Measurements from ENCODE around the gene PPRC1. TPM values are rescaled to one million over a fixed set of nuclear protein-coding genes. Genes with fewer than 3 reads are reported as not detected.

PPRC1 gene
- total RNA-seq, 1 donor from 2014 or later = 11.7 TPM

DNA sequence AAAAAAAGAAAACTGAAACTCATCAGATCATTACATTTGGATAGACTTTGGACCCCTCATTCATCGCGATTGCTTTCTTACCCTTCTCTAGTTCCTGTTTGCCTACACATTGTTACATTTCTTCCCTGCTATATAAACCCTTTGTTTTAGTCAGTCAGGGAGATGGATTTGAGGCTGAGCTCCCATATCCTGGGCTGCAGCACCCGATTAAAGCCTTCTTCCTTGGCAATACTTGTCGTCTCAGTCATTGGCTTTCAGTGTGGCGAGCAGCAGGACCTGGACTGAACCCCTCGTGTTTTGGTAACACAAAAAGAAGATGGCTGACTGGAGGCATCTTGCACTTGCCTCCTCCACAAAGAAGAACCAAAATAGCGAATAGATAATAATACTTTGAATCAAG, 59.1 kb downstream of the PPRC1 start:
- DNase-seq (ENCODE audit: low spot score) = no peak
- peaks cover 16% of the 10 kb centered on the region for H3K4me1 ChIP-seq
- Mint-ChIP-seq H3K27ac (no peak overlapping the region), H3K27me3 (ENCODE audit: insufficient read depth, low read depth) (peaks cover 13% of the 10 kb centered on the region), H3K36me3 (no peaks in the 10 kb centered on the region), H3K4me1 (no peaks in the 10 kb centered on the region), H3K4me3 (no peak overlapping the region), H3K9me3 (peaks cover 19% of the 10 kb centered on the region)
- H3K27ac ChIP-seq = no peak overlapping the region
- H3K36me3 ChIP-seq = no peaks in the 10 kb centered on the region
- H3K79me2 ChIP-seq (ENCODE audit: low read depth) = no peaks in the 10 kb centered on the region
- H3K4me3 ChIP-seq = no peak overlapping the region
- H3K9me3 ChIP-seq (ENCODE audit: low read depth) = peaks cover 10% of the 10 kb centered on the region
- H3K27me3 ChIP-seq = no peaks in the 10 kb centered on the region
- H3F3A ChIP-seq (ENCODE audit: low read depth) = peaks cover 12% of the 10 kb centered on the region
- no peak overlapping the region for H3K9ac ChIP-seq
- TF ChIP-seq EZH2phosphoT487 (IDR thresholded peaks at IDR 0.05) = no peak
- no peak for TF ChIP-seq EZH2 (IDR thresholded peaks at IDR 0.05)
- TF ChIP-seq, protein P1, sequence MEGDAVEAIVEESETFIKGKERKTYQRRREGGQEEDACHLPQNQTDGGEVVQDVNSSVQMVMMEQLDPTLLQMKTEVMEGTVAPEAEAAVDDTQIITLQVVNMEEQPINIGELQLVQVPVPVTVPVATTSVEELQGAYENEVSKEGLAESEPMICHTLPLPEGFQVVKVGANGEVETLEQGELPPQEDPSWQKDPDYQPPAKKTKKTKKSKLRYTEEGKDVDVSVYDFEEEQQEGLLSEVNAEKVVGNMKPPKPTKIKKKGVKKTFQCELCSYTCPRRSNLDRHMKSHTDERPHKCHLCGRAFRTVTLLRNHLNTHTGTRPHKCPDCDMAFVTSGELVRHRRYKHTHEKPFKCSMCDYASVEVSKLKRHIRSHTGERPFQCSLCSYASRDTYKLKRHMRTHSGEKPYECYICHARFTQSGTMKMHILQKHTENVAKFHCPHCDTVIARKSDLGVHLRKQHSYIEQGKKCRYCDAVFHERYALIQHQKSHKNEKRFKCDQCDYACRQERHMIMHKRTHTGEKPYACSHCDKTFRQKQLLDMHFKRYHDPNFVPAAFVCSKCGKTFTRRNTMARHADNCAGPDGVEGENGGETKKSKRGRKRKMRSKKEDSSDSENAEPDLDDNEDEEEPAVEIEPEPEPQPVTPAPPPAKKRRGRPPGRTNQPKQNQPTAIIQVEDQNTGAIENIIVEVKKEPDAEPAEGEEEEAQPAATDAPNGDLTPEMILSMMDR (IDR thresholded peaks at IDR 0.05) = no peak
- H3K4me2 ChIP-seq = no peak overlapping the region
- H4K20me1 ChIP-seq (ENCODE audit: low read depth) = no peaks in the 10 kb centered on the region
- no peak overlapping the region for H2AFZ ChIP-seq (replicated peaks)

DNA sequence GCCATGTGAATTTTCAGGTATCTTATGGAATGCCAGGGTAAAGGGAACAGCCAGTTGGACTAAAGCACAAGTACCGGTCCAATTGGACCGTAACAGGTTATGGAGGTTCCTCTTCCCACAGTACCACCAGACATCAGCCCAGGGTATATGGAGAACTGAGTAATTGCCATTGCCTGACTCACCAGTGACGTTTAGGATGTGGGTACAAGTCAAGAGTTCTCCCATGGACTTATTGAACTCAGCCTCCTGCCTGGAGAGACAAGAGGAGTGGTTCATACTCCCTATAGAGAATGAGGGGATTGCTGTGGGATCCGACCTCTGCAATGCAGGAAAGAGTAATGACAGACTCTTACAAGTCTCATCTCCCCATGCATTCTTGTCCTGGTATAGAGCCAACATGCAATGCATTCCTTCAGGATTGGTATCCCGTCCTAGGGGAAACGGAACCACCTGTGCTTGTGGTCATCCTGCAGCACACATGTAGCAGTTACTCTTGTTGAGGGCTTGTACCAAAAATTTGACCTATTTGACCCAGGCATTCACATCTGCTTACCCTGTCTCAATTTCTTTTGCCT, 62.5 kb downstream of the PPRC1 start:
- peaks cover 3% of the 10 kb centered on the region for H3K9me3 ChIP-seq (ENCODE audit: low read depth)
- Mint-ChIP-seq H3K4me3 (no peak overlapping the region), H3K27ac (no peak overlapping the region), H3K36me3 (no peaks in the 10 kb centered on the region), H3K27me3 (ENCODE audit: insufficient read depth, low read depth) (peaks cover 16% of the 10 kb centered on the region), H3K9me3 (peaks cover 17% of the 10 kb centered on the region), H3K4me1 (no peaks in the 10 kb centered on the region)
- H3K27ac ChIP-seq = no peak overlapping the region
- no peak overlapping the region for H3K9ac ChIP-seq
- H3K4me2 ChIP-seq = no peak overlapping the region
- H3K36me3 ChIP-seq = no peaks in the 10 kb centered on the region
- H4K20me1 ChIP-seq (ENCODE audit: low read depth) = no peaks in the 10 kb centered on the region
- H3K4me3 ChIP-seq = no peak overlapping the region
- H3K79me2 ChIP-seq (ENCODE audit: low read depth) = no peaks in the 10 kb centered on the region
- H3K4me1 ChIP-seq = no peaks in the 10 kb centered on the region
- no peaks in the 10 kb centered on the region for H3K27me3 ChIP-seq
- no peak for DNase-seq (ENCODE audit: low spot score)
- TF ChIP-seq, protein P1 (IDR thresholded peaks at IDR 0.05) = no peak
- TF ChIP-seq EZH2phosphoT487 (IDR thresholded peaks at IDR 0.05) (no peak), EZH2 (IDR thresholded peaks at IDR 0.05) (no peak)
- H3F3A ChIP-seq (ENCODE audit: low read depth) = no peaks in the 10 kb centered on the region
- no peak overlapping the region for H2AFZ ChIP-seq (replicated peaks)

DNA sequence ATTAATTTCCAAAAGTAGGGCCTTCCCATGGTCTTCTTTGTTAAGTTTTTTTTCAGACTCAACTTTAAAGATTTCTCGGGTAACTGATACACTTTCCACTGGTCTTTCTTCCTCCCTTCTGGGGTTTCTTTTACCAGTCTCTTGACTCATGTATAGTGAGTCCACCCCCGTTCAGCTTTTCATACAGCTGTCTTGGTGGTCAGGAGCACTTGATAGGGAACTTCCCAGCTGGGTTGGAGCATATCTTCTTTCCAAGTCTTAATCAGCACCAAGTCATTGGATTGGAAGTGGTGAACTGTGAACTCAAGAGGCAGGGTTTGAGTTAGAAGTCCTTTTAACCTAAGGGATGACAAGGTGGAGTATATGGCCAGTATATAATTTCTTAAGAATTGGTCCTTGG, 64.1 kb downstream of the PPRC1 start:
- no peak overlapping the region for H3K27ac ChIP-seq
- peaks cover 18% of the 10 kb centered on the region for H3K27me3 Mint-ChIP-seq (ENCODE audit: insufficient read depth, low read depth)
- DNase-seq (ENCODE audit: low spot score) = no peak
- no peaks in the 10 kb centered on the region for H4K20me1 ChIP-seq (ENCODE audit: low read depth)
- H3K4me2 ChIP-seq = no peak overlapping the region
- no peak overlapping the region for H2AFZ ChIP-seq (replicated peaks)
- TF ChIP-seq EZH2 (IDR thresholded peaks at IDR 0.05) (no peak), EZH2phosphoT487 (IDR thresholded peaks at IDR 0.05) (no peak)
- TF ChIP-seq, protein P1 (IDR thresholded peaks at IDR 0.05) = no peak
- no peaks in the 10 kb centered on the region for H3K36me3 ChIP-seq
- no peaks in the 10 kb centered on the region for H3K27me3 ChIP-seq
- no peak overlapping the region for H3K4me3 Mint-ChIP-seq
- no peaks in the 10 kb centered on the region for H3K4me1 Mint-ChIP-seq
- H3K36me3 Mint-ChIP-seq = no peaks in the 10 kb centered on the region
- H3K4me1 ChIP-seq = no peaks in the 10 kb centered on the region
- no peak overlapping the region for H3K9ac ChIP-seq
- no peaks in the 10 kb centered on the region for H3K9me3 ChIP-seq (ENCODE audit: low read depth)
- peaks cover 9% of the 10 kb centered on the region for H3K9me3 Mint-ChIP-seq
- no peaks in the 10 kb centered on the region for H3F3A ChIP-seq (ENCODE audit: low read depth)
- no peaks in the 10 kb centered on the region for H3K79me2 ChIP-seq (ENCODE audit: low read depth)
- no peak overlapping the region for H3K4me3 ChIP-seq
- no peak overlapping the region for H3K27ac Mint-ChIP-seq

Measured in neural progenitor cell (in vitro differentiated cells).